GM19467 (cell line): Measurements from ENCODE around the gene OCA2.

Source experiments
- ATAC-seq: cut with Tn5 transposase; IDR thresholded peaks from one replicate; pipeline ENCODE4 v1.9.1; 2021; ENCODE audit warnings: mild to moderate bottlenecking, moderate library complexity; ENCODE audit not compliant: unreplicated experiment

The OCA2 gene

DNA sequence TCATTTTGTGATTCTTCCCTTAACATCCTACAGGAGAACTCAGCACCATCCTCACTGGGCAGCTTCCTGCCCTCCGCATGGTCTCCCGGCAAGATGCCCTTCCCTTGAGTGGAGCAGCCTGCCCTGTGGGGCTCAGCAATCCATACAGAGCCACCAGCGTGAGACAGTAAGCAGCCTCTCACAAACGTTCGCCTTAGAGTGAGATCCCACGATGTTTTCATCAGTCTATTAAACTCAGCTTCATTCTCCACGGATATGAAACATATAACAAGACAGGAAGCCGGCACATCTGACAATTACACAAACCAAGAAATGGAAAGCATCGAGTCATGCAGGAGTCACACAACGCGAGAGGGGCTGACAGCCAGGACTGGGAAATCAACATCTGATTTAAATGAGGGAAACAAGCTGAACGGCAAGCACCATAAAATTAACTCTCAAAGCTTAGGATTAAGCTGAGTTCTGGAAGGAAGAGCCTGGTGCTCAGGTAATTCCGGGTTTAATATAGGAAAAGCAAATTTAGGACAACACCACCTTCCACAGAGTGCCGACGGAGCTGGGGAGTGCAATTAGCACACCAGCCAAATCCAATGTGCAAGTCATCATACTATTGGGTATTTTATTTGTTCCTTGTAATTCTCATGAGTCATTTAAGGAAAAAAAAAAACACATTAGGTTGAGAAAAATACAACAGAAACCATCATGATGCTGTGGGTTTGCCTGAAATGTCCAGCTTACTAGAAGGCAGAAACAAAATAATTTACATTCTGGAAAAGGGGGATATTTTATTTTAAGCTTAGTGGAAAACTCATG is 272.0 kb downstream of the OCA2 start:
- ATAC-seq, result no peak

- ATAC-seq, result no peak
Measured at GRCh38 chr15:27826411-27826810, 272.7 kb downstream of the OCA2 start.

DNA sequence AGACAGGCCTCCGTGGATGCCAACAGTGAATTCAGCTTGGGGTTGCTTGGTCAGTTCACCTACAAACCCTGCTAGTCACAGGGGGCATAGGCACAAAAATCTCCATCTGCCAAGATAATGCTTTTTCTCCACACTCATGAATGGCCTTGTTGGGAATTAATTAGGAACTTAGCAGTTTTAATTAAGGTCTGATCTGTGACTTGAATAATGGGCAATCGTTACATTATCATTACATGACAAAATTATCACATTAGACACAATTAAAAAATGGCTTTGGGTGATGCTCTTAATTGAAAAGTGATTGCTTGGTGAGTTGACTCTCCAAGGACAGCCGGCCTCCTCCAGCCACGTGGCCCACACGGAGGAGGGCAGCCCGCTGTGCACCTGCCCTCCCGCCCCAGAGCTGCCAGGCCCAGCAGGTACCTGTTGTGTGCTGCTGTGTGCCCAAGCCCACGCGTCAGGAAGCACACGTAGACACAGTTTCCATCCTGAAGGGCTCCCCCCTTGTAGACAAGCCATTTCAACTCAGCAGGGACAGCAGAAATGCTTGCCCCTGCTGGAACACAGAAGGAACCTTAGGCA is 274.2 kb downstream of the OCA2 start:
- no peak for ATAC-seq

DNA sequence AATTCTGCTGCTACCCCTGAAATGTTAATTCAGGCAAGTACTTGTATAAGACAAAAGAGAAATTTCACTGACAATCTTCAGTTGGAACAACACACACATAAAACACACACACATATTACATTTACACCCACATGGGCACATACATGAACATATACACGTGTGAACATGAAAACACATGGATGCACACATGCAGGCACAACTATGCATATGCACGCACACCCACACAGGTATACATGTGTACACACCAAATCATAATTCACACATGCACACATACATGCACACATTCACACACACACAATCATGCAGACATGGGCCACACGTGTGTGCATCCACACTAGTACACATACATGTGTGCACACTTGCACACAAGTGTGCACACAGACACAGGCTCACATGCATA is 277.8 kb downstream of the OCA2 start:
- ATAC-seq, result no peak

- ATAC-seq, result no peak
Measured at GRCh38 chr15:27820722-27821121, 278.4 kb downstream of the OCA2 start.

DNA sequence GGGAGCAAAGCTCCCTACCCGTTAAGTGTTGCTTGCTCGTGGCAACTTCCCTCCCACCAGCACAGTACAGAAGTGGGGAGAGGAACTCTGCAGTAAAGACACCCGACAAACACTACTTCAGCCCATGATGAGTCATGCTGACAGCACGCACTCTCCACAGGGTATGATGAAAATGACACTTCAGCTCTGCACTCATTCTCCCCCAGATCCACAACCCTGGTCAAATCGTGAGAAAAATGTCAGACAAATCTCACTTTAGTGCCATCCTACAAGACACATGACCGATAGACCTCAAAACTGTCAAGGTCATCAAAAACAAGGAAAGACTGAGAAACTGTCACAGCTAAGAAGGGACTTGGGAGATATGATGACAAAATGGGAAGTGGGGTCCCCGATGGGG is 278.9 kb downstream of the OCA2 start:
- no peak for ATAC-seq

DNA sequence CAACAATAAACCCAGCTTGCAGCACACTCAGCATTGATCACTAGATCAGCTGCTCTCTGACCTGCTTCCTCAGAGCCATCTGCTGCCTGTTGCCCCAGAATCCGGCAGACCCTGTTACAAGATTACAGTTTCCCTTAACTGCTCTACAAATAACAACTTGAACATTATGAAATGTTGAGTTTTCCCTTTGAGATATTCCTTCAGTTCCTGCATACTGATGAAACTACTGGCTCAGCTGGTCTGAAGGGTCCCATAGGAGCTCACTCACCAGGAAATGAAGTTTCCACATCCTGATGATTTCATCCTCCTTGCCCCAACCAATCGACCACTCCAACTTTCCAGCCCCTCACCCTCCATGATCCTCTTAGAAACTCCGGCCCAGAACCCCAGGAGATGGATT is 281.9 kb downstream of the OCA2 start:
- ATAC-seq, result no peak

DNA sequence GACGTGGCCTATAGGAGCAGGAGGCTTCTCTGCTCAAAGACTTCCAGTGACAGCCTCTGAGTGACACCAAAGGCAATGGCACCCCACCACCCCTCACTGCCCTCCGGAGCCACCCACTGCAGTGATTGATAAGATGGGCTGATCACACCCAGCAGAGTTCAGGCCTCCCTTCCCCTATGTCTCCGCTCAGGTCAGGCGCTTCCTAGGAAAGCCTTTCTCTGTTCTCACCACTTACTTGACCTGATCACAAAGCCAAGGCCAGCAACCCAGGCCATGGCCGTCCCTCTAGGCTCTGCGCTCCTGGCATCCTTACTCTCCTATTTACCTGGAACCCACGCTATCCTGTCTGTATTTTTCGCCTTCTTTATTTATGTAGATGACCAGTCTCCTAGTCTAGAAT is 282.3 kb downstream of the OCA2 start:
- ATAC-seq, result no peak

DNA sequence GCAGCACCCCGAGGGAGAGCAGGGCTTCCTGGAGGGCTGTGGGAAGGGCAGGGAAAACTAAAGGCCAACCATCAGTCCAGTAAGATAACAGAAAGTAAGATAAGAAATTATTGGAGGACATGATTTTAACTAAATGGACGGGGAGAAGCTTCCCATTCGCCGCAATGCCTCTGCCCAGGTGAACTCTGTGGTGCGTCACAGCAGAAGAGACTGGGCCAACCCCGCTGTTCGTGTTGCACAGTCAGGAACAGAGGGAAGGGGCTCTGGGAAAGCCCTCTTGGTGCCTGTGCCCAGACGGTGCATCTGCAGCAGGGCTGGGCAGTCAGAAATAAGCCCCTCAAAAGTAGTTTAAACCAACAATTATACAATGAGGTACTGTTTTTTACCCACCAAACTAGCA is 284.1 kb downstream of the OCA2 start:
- no peak for ATAC-seq

DNA sequence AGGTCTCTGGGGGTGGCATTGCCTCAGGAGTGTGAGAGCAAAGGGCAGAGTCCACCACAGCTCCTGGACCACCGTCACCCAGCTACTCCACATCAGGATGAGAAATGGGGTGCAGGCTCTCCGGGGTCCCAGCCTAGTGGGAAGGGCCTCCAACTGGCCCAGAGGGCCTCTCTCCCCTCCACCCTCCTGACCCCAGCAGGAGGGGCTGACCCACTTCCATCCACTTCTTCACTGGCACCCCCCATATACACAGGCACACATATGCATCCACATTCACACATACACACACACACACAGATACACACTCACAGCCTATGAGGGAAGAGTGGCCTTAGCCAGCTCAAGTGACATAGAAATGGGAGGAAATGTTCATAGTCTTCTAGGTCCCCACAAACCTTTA is 286.0 kb downstream of the OCA2 start:
- ATAC-seq, result no peak

- no peak for ATAC-seq
Measured at GRCh38 chr15:27808182-27808581, 290.9 kb downstream of the OCA2 start.

DNA sequence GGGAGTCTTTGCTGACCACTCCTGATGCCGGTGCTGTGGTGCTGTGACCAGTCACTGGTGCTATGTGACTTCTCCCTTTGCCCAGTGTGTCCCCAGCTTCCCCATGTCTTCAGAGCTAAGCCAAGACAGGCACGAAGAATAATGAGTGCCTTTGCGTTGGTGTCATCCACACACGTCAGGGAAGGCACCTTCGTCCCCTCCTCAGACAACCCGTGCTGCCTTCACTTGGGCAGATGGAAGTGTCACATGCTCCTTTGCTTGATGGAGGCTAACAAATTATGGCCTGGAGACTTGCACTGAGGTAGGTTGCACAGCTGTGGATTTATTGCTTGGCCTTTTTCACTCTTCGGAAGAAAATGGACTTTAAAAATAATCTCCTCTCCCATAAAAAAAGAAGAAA is 291.8 kb downstream of the OCA2 start:
- no peak for ATAC-seq

- no peak for ATAC-seq
Measured at GRCh38 chr15:27806396-27806795, 292.7 kb downstream of the OCA2 start.

DNA sequence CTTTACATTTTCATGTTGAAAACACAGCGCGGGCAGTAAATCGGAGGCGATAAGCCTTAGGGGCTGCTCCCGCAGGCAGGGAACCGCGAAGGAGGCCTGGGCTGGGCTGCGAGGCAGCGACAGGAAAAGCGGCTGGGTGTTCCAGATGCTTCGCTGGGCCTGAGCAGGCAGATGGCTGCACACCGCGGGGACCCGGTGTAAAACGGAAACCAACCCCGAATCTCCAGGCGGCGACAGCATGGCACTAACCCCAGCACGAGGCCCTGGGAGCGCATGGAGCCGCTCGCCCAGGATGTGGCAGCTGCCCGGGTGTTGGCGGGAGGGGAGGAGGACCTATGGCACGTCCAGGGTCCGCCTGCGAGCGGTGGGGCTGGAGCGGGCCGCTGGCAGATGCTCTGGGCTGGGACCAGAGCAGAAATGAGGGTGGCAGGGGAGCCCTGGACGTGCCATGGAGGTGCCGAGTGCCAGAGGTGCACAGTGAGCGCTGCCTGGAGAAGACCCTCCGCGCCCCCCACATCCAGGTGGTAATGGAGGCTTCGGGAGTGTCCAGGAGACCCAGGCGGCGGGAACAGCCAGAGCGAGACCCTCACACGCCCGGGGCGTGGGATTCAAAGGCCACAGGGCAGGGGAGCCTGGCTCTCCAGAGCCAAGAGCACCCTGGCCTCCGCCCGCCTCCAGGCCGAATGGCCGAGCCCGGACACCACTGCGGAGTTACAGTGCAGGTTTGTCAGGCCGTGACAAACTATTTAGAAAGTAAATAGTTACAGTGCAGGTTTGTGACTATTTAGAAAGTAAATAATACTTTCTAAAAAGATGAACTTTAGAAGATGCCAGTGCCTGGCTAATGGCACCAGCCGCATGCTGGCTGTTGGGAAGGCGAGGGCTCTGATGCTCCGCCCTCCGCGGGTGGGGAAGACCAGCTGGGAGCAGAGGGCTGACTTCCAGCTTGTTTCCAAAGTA is 293.6 kb downstream of the OCA2 start:
- ATAC-seq, result no peak

DNA sequence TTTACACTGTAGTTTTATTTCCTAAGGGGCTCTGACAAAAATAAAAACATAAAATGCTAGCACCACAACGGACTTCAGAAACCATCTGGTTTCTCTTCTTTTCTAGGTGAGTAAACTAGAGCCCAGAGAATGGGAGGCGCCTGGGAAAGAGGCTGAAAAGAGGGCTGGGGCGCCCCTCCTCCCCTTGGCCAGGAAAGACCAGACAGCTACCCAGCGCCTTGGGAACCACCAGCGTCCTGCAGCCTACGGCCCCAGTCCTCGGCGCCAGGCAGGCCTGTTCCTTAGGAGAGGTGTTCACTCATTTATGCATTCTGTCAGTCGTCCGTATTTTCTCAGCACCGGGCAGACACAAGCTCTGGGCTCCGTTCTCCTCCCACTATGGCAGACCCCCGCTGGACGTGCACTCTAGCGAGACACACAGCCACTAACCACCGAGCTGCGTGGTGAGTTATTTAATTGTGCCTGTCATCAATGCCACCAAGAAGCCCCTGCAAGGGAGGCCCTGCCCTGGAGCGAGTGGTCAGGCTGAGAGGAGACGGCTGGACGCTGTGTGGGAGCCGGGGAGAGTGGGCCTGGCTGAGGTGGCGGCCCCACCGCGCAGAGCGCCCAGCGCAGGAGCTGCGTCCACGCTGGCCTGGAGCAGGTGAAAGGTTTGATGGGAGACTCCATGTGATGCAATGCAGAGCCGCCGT is 294.4 kb downstream of the OCA2 start:
- no peak for ATAC-seq

DNA sequence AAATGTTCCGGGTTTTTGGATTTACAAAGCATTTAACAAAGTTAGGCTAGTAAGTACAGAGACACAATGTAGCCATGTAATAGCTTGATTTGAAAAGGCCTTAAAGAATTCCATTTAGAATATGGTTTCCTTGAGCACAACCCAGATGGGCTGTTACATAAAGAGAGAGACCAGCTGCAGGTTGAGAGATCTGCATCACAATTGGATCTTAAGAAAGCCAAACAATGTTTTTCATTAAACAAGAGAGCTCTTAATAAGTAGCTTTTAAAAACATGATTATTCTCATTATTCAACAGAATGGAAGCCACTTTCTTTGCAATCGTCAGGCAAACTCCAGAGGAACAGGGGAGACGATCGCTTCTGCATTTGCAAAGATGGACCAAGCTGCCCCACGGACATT is 300.3 kb downstream of the OCA2 start:
- ATAC-seq, result no peak

- ATAC-seq, result no peak
Measured at GRCh38 chr15:27797765-27798164, 301.4 kb downstream of the OCA2 start.

GRCh38 chr15:27796405-27797320 is 302.5 kb downstream of the OCA2 start:
- no peak for ATAC-seq

- ATAC-seq, result no peak
Measured at GRCh38 chr15:27792756-27793264, 306.3 kb downstream of the OCA2 start.

- ATAC-seq, result no peak
Measured at GRCh38 chr15:27790270-27790669, 308.8 kb downstream of the OCA2 start.
